SK-N-SH (cell line): ENCODE results near the gene TECPR2. TPM values are rescaled to one million over a fixed set of nuclear protein-coding genes. Genes with fewer than 3 reads are reported as not detected.

Experiments used
- CTCF ChIA-PET: fragments of 300-600, 350-600 bp; formaldehyde crosslinking; extraction: SDS; loops from one replicate; lab custom pipeline; 2021; lab: Yijun Ruan, JAX
- POLR2A ChIA-PET: fragments of 350-600 bp; sonication (Branson Sonifier 250); formaldehyde crosslinking; extraction: SDS; loops from one replicate; lab custom pipeline; 2020; ENCODE audit warnings: antibody characterized with exemption, inconsistent platforms; lab: Yijun Ruan, JAX
- DNase-seq: peaks from one replicate; pipeline ENCODE4 v3.0.0; 2012
- H2AFZ ChIP-seq: fragments of 200-600 bp; sonication (generic); 2 replicates; pipeline ENCODE4 v1.8.1; 2016; ENCODE audit warnings: antibody characterized with exemption, mild to moderate bottlenecking, low read depth
- H3F3A ChIP-seq: fragments of 200-600 bp; sonication (generic); replicated peaks from 2 replicates; pipeline ENCODE3; 2016; ENCODE audit warnings: antibody characterized with exemption, mild to moderate bottlenecking; ENCODE audit not compliant: insufficient read depth
- H3K27ac ChIP-seq, 2 experiments: fragments of 200-500 bp in 1 of 2; fragments of 200-600 bp in 1 of 2; sonication (Bioruptor generic) in 1 of 2; sonication (generic), shearing (Covaris generic) in 1 of 2; 2 replicates each; pipeline versions ENCODE4 v1.5.1 to v1.6.1; 2014 to 2016; ENCODE audit warnings: low read depth in 2 of 2, inconsistent platforms in 1 of 2, low read length in 1 of 2, mild to moderate bottlenecking in 1 of 2, mixed read lengths in 1 of 2
- H3K27me3 ChIP-seq: fragments of 200-600 bp; sonication (generic), shearing (Covaris generic); 2 replicates; pipeline ENCODE4 v1.6.1; 2016; ENCODE audit warnings: mixed run types; ENCODE audit not compliant: insufficient read depth
- H3K36me3 ChIP-seq, 2 experiments: fragments of 200-500 bp in 1 of 2; fragments of 200-600 bp in 1 of 2; sonication (Bioruptor generic) in 1 of 2; sonication (generic) in 1 of 2; replicated peaks in 1 of 2; 2 replicates each; pipeline versions ENCODE3 to v1.5.1; 2014 to 2016; ENCODE audit warnings: low read length in 1 of 2, mild to moderate bottlenecking in 1 of 2; ENCODE audit not compliant: insufficient read depth in 2 of 2, control insufficient read depth in 1 of 2
- H3K4me1 ChIP-seq, 2 experiments: fragments of 200-500 bp in 1 of 2; fragments of 200-600 bp in 1 of 2; sonication (Bioruptor generic) in 1 of 2; sonication (generic), shearing (Covaris generic) in 1 of 2; 2 replicates each; pipeline versions ENCODE4 v1.5.1 to v1.6.1; 2014 to 2016; ENCODE audit warnings: low read depth in 1 of 2, low read length in 1 of 2, mixed run types in 1 of 2; ENCODE audit not compliant: insufficient read depth in 2 of 2, control insufficient read depth in 1 of 2
- H3K4me2 ChIP-seq: fragments of 200-600 bp; sonication (generic), shearing (Covaris generic); 2 replicates; pipeline ENCODE4 v1.6.1; 2017; ENCODE audit warnings: mixed run types
- H3K4me3 ChIP-seq, 2 experiments: fragments of 200-500 bp in 1 of 2; fragments of 200-600 bp in 1 of 2; sonication (Bioruptor generic) in 1 of 2; sonication (generic), shearing (Covaris generic) in 1 of 2; 2 replicates each; pipeline versions ENCODE4 v1.5.1 to v1.8.1; 2014 to 2016; ENCODE audit warnings: low read depth in 2 of 2, inconsistent platforms in 1 of 2, low read length in 1 of 2, mild to moderate bottlenecking in 1 of 2, mixed read lengths in 1 of 2, moderate library complexity in 1 of 2
- H3K79me2 ChIP-seq: fragments of 200-600 bp; sonication (generic); 2 replicates; pipeline ENCODE4 v1.8.1; 2017; ENCODE audit warnings: mild to moderate bottlenecking; ENCODE audit not compliant: insufficient read depth
- H3K9ac ChIP-seq: fragments of 200-600 bp; sonication (generic); 2 replicates; pipeline ENCODE4 v1.6.1; 2017; ENCODE audit warnings: mixed run types
- H3K9me2 ChIP-seq: fragments of 200-600 bp; sonication (generic); 2 replicates; pipeline ENCODE4 v1.6.1; 2017; ENCODE audit warnings: mixed run types
- H3K9me3 ChIP-seq: fragments of 200-600 bp; sonication (generic); 2 replicates; pipeline ENCODE4 v1.6.1; 2017; ENCODE audit warnings: mixed run types, mild to moderate bottlenecking, moderate library complexity
- H4K20me1 ChIP-seq: fragments of 200-600 bp; sonication (generic); 2 replicates; pipeline ENCODE4 v1.6.1; 2017; ENCODE audit warnings: mild to moderate bottlenecking, mixed run types; ENCODE audit not compliant: insufficient read depth
- CHD2 ChIP-seq: fragments of 150-350 bp; IDR thresholded peaks from 2 replicates; pipeline ENCODE4 v1.6.1; 2018; ENCODE audit warnings: low read length; ENCODE audit not compliant: partially characterized antibody
- CTCF ChIP-seq: fragments of 200-600 bp; sonication (generic); IDR thresholded peaks from 2 replicates; pipeline ENCODE4 v1.6.1; 2017; ENCODE audit warnings: antibody characterized with exemption, mild to moderate bottlenecking, moderate library complexity
- ELF1 ChIP-seq: IDR thresholded peaks from 2 replicates; pipeline ENCODE4 v1.4.0; 2012
- EZH2phosphoT487 ChIP-seq: fragments of 200-600 bp; sonication (generic); IDR thresholded peaks from 2 replicates; pipeline ENCODE4 v1.6.1; 2017; ENCODE audit warnings: low read depth, mixed run types, mild to moderate bottlenecking, antibody characterized with exemption, moderate library complexity, borderline replicate concordance
- FOXJ3 ChIP-seq: sonication (generic); formaldehyde crosslinking; IDR thresholded peaks from 2 replicates; pipeline ENCODE4 v1.5.1; 2020; ENCODE audit warnings: mild to moderate bottlenecking, missing genetic modification reagents
- GABPA ChIP-seq: IDR thresholded peaks from 2 replicates; pipeline ENCODE4 v1.4.0; 2012; ENCODE audit warnings: low read depth, mild to moderate bottlenecking
- JUND ChIP-seq: IDR thresholded peaks from 2 replicates; pipeline ENCODE4 v1.4.0; 2012
- MAX ChIP-seq: IDR thresholded peaks from 2 replicates; pipeline ENCODE4 v1.4.0; 2012; ENCODE audit warnings: low read depth
- MEF2A ChIP-seq: IDR thresholded peaks from 2 replicates; pipeline ENCODE4 v1.4.0; 2012; ENCODE audit warnings: low read depth, borderline replicate concordance
- NFIC ChIP-seq: IDR thresholded peaks from 2 replicates; pipeline ENCODE4 v1.4.0; 2012; ENCODE audit warnings: borderline replicate concordance
- NRF1 ChIP-seq: IDR thresholded peaks from 2 replicates; pipeline ENCODE4 v1.6.1; 2012; ENCODE audit warnings: low read depth, mild to moderate bottlenecking, low read length
- RCOR1 ChIP-seq: fragments of 150-350 bp; IDR thresholded peaks from 2 replicates; pipeline ENCODE4 v1.6.1; 2017; ENCODE audit warnings: antibody characterized with exemption, low read length
- SMC3 ChIP-seq: IDR thresholded peaks from 2 replicates; pipeline ENCODE4 v1.6.1; 2012; ENCODE audit warnings: low read depth, low read length, improper control_type of control experiment
- TAF1 ChIP-seq: IDR thresholded peaks from 2 replicates; pipeline ENCODE4 v1.6.1; 2012; ENCODE audit warnings: low read depth, mild to moderate bottlenecking, low read length, moderate library complexity, borderline replicate concordance
- WGBS: methylation state at CpG from one replicate; pipeline ENCODE4 v1.1.6; 2017; ENCODE audit warnings: low lambda C conversion rate; 5-methylcytosine and 5-hydroxymethylcytosine counted together
- polyA plus RNA-seq, 3 experiments: library from polyadenylated mRNA; depleted of rRNA; stranded (reverse); fragments of >200 nt; gene quantifications; 2 replicates each; pipeline ENCODE4 v1.2.3, GENCODE V29; 2012

TECPR2 gene
- polyA plus RNA-seq, 1 of the 3 experiments (the other 2 are of a cell fraction): 6.9 TPM

GRCh38 chr14:102389246-102389645 lies 26.5 kb downstream of the TECPR2 start:
- Histone ChIP-seq H2AFZ (no peak overlapping the region), H3K9me2 (no peaks in the 10 kb centered on the region), H3K4me1 (no peaks in the 10 kb centered on the region), H3K4me2 (no peak overlapping the region), H3K27ac (peak overlapping the region in 1 of 2 experiments; percentile 52; a peak in 2 of 4 replicates), H3K9me3 (no peaks in the 10 kb centered on the region), H3K9ac (no peak overlapping the region), H3K36me3 (peaks cover 0 to 11% of the 10 kb centered on the region in 2 experiments), H3F3A (peaks cover 4% of the 10 kb centered on the region), H4K20me1 (no peaks in the 10 kb centered on the region), H3K27me3 (no peaks in the 10 kb centered on the region), H3K4me3 (no peak overlapping the region; a peak in 1 of 4 replicates), H3K79me2 (peaks cover 4% of the 10 kb centered on the region; the same call in 1 of the 2 replicates)
- 84% methylated on average over 2 of the region's 2 CpGs for WGBS
- ChIA-PET CTCF (interaction anchor here (0.9 to 1.2 kb wide), 2 partner anchors 129 to 135 kb away, joined by 3 to 5 read pairs; no protein-coding TSS in a partner anchor), POLR2A (no interaction called here)
- TF ChIP-seq CTCF (no peak), MAX (no peak), GABPA (no peak)
- no peak for DNase-seq

GRCh38 chr14:102390064-102390855 lies 27.5 kb downstream of the TECPR2 start:
- CTCF ChIA-PET: interaction anchor here (1.2 kb wide), 1 partner anchor 134 kb away, joined by 5 read pairs; no protein-coding TSS in a partner anchor
- no peak overlapping the region for H3K9ac ChIP-seq
- peak overlapping the region; percentile 18 to 52 for H3K27ac ChIP-seq
- H3K27me3 ChIP-seq: no peaks in the 10 kb centered on the region
- no peak overlapping the region for H3K4me3 ChIP-seq
- H2AFZ ChIP-seq: no peak overlapping the region
- POLR2A ChIA-PET: no interaction called here
- DNase-seq: no peak
- H3K9me2 ChIP-seq: no peaks in the 10 kb centered on the region
- H3K4me1 ChIP-seq: no peaks in the 10 kb centered on the region
- H3K9me3 ChIP-seq: no peaks in the 10 kb centered on the region
- TF ChIP-seq EZH2phosphoT487: no peak
- no peak for TF ChIP-seq ELF1
- TF ChIP-seq FOXJ3 (CRISPR knock-in tag): no peak
- TF ChIP-seq NRF1: no peak
- TF ChIP-seq SMC3: no peak
- TF ChIP-seq TAF1: no peak
- no peak for TF ChIP-seq JUND
- TF ChIP-seq NFIC: no peak
- no peak for TF ChIP-seq MEF2A
- TF ChIP-seq RCOR1: no peak
- TF ChIP-seq CHD2: no peak
- peaks cover 0 to 11% of the 10 kb centered on the region in 2 experiments for H3K36me3 ChIP-seq
- peaks cover 4% of the 10 kb centered on the region; the same call in 1 of the 2 replicates for H3K79me2 ChIP-seq
- no peak overlapping the region for H3K4me2 ChIP-seq
- H3F3A ChIP-seq: peaks cover 4% of the 10 kb centered on the region
- H4K20me1 ChIP-seq: no peaks in the 10 kb centered on the region
- WGBS: 97% methylated on average over 2 of the region's 2 CpGs
